GM12878 (cell line): Measurements from ENCODE around the gene CEACAM21.

ENCODE experiments used
- CHD1 ChIP-seq: IDR thresholded peaks from 2 replicates; pipeline ENCODE4 v1.6.1; 2012; ENCODE audit warnings: low read depth, low read length, improper control_type of control experiment
- EZH2 ChIP-seq: IDR thresholded peaks from 2 replicates; pipeline ENCODE4 v1.6.1; 2012; ENCODE audit warnings: low read depth, mild to moderate bottlenecking, control low read depth, inconsistent platforms, low read length, borderline replicate concordance; ENCODE audit not compliant: control insufficient read depth
- HDAC2 ChIP-seq: fragments of 200-600 bp; sonication (generic); IDR thresholded peaks from 2 replicates; pipeline ENCODE4 v1.6.1; 2017
- POU2F2 ChIP-seq: IDR thresholded peaks from 3 replicates; pipeline ENCODE4 v1.6.1; 2011; ENCODE audit warnings: low read depth, mild to moderate bottlenecking, low read length, borderline replicate concordance
- TF ChIP-seq, protein P1 (sequence below), 3 experiments: IDR thresholded peaks in 2 of 3; conservative IDR thresholded peaks in 1 of 3; 2 replicates each; pipeline ENCODE4 v1.5.1; 2011; ENCODE audit warnings: low read depth in 3 of 3, low read length in 3 of 3, mild to moderate bottlenecking in 3 of 3, control low read depth in 2 of 3, moderate library complexity in 2 of 3, inconsistent platforms in 1 of 3, mixed read lengths in 1 of 3; ENCODE audit not compliant: control insufficient read depth in 2 of 3, insufficient read depth in 1 of 3; ENCODE audit errors: extremely low read depth in 1 of 3
- TF ChIP-seq, protein P2 (sequence below): fragments of 150-350 bp; IDR thresholded peaks from 2 replicates; pipeline ENCODE4 v1.6.1; 2016; ENCODE audit warnings: low read depth, low read length

DNA sequence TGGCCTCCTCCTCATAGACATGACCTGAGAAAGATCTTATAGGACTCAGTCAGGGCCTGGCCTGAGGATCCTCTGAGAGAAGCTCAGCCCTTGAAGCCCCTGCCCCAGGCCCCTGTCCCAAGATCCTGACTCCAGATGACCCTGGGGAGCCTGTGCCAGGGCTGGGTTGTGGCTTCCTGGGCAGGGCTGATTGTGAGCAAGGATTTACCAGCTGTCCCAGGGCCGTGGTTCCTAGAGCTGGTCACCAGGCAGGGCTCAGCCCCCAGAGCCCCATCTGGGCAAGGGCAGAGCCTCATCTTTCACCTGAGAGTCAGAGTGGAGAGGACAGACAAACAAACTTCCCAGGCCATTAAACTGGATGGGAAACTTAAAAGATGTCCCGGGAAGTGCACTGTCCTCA, 1.9 kb downstream of the CEACAM21 start:
- TF ChIP-seq, protein P1, sequence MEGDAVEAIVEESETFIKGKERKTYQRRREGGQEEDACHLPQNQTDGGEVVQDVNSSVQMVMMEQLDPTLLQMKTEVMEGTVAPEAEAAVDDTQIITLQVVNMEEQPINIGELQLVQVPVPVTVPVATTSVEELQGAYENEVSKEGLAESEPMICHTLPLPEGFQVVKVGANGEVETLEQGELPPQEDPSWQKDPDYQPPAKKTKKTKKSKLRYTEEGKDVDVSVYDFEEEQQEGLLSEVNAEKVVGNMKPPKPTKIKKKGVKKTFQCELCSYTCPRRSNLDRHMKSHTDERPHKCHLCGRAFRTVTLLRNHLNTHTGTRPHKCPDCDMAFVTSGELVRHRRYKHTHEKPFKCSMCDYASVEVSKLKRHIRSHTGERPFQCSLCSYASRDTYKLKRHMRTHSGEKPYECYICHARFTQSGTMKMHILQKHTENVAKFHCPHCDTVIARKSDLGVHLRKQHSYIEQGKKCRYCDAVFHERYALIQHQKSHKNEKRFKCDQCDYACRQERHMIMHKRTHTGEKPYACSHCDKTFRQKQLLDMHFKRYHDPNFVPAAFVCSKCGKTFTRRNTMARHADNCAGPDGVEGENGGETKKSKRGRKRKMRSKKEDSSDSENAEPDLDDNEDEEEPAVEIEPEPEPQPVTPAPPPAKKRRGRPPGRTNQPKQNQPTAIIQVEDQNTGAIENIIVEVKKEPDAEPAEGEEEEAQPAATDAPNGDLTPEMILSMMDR (IDR thresholded peaks at IDR 0.05 in 2 of 3, conservative IDR thresholded peaks at IDR 0.05 in 1 of 3; ENCODE audit: control insufficient read depth in 2 of 3, extremely low read depth in 1 of 3, insufficient read depth in 1 of 3, low read depth in 3 of 3, low read length in 3 of 3): no peak
- no peak for TF ChIP-seq CHD1
- TF ChIP-seq POU2F2: no peak
- no peak for TF ChIP-seq HDAC2
- TF ChIP-seq, protein P2, sequence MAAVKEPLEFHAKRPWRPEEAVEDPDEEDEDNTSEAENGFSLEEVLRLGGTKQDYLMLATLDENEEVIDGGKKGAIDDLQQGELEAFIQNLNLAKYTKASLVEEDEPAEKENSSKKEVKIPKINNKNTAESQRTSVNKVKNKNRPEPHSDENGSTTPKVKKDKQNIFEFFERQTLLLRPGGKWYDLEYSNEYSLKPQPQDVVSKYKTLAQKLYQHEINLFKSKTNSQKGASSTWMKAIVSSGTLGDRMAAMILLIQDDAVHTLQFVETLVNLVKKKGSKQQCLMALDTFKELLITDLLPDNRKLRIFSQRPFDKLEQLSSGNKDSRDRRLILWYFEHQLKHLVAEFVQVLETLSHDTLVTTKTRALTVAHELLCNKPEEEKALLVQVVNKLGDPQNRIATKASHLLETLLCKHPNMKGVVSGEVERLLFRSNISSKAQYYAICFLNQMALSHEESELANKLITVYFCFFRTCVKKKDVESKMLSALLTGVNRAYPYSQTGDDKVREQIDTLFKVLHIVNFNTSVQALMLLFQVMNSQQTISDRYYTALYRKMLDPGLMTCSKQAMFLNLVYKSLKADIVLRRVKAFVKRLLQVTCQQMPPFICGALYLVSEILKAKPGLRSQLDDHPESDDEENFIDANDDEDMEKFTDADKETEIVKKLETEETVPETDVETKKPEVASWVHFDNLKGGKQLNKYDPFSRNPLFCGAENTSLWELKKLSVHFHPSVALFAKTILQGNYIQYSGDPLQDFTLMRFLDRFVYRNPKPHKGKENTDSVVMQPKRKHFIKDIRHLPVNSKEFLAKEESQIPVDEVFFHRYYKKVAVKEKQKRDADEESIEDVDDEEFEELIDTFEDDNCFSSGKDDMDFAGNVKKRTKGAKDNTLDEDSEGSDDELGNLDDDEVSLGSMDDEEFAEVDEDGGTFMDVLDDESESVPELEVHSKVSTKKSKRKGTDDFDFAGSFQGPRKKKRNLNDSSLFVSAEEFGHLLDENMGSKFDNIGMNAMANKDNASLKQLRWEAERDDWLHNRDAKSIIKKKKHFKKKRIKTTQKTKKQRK: no peak
- TF ChIP-seq EZH2: no peak
